ENCODE data around the gene TSC22D4.

TSC22D4 gene

DNA sequence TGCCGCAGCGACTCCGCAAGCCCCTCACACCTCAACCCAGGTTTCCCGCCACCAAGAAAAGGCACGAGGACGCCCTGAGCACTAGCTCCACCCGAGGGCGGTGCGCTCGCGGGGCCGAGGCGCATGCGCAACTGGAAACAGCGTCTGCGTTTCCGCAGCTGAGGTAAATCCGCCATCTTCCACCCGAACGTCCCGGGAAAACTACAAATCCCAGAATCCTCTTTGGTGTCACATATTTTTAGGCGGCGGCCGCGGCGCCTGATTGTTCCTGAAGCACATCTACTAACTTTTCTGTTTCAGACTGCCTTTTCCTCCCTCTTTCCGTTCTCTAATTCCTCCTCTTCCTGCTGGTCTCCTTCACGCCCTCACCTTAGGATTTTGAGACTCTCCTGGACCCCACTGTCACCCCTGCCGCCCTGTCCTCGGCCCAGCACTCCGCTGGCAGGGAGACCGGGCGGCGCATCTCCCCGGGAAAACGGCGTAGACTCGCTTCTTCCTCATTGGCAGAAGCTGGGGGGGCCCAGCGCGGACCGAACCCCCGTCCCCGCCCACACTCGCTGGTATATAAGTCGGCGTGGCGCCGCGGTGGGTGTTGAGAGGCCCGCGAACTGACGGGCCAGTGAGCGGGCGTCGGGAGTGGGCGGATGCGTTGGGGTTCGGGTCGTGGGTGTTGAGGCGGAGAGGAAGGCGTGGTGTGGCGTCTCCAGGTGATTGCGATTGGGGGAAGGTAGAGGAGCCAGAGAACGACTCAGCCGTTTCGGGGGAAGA is 50.6 kb downstream of the TSC22D4 start, which contains the start of gene ZCWPW1:
ZCWPW1 (minus strand) TSS at position 505 of the 768 bp plus-strand sequence. CDS start 8,054 bp downstream, outside the sequence.
- DNase-seq (ENCODE audit: low read depth): peak; percentile 98

DNA sequence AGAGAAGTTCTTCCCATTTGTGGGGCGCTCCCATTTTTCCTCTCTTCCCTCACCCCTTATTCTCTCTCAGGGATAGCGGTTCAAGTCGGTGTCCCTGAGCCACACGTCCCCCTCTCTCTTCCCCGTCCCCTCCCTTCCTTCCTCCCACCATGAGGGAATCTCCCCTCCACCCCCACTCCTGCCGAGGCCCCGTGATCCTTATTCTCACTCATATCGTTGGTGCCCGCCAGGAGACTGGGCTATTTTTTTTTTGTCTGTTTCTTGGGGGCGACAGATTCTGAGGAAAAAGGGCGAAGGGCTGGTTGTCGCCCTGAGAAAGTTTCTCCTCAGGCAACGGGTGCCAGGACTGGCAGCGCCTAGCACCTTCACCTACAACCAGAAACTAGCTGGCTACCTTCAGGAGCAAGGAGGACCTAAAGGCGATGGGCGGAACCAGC is 51.2 kb downstream of the TSC22D4 start:
- DNase-seq (ENCODE audit: low read depth): no peak

DNA sequence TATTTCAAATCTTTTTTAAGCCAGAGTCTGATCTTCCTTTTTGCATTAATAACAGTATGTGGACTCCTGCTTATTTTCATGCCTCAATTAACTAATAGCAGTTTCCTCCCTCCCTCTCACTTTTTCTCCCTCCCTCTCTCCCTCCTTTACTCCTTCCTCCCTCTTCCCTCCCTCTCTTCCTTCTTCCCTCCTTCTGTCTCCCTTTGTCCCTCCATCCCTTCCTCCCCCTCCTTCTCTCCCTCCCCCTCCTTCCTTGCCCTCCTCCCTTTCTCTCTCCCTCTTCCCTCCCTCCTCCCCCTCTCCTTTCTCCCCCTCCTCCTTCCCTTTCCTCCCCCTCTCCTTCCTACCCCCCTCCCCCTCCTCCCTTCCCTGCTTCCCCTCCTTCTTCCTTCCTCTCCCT is 52.5 kb downstream of the TSC22D4 start:
- no peak for DNase-seq (ENCODE audit: low read depth)

DNA sequence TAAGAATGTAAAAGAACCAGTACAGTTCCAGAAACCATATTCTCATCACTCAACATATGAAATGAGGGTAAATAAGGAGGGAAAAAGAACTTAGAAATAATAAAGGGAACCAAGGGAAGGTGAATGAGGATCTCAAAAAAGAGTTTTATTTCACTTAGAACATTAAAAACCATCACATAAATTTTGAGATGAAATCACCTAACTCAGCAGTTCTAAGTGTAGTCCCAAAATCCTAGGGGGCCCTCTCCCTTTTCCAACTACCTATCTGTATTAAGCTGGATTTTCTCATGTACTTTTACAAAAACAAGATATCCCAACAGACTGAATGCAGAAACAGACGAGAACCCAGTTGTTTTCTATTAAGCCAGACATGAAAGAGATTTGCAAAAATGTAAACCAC is 53.7 kb downstream of the TSC22D4 start:
- no peak for DNase-seq (ENCODE audit: low read depth)

DNA sequence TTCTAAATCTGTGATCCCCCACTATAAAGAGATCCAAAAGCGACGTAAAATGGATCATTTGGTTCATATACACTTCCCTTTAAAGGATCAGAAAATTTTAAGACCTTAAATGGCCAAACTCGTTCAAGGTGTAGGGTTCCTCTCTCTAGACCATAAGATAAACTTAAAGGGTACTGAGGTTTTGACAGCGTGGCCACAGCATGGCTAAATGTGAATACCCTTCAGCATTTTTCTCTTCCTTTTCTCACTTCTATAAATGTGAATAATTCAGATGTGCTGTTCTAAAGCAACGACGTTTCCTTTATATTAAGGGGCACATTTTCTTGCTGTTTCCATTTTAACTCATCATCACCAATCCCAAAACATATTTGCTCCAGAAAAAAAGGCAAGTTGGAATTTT is 55.7 kb downstream of the TSC22D4 start:
- DNase-seq (ENCODE audit: low read depth): no peak

DNA sequence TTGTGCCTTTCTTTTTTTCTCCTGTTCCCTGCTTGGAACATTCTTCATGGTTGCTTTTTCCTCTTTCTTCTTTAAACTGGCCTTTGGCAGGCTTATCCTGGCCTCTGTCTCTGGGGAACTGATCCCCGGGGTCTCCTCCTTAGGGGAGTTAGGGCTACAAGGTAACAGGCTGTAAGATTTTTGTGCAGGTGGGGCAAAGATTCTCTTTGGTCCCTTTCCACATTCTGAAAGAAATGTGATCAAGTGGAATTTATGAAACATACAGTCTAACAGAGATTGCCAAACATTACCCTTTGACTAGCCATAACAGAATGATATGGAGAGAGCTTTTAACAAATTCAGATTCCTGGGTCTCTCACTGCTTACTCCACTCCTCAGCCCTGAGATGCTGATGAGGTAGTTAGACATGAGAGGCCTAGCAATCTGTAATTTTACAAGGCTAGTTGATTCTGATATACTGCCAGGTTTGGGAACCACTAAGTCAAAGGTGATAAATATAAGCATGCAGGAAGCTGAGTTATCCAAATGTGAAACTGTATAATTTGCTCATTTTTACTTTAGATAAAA is 59.3 kb downstream of the TSC22D4 start:
- DNase-seq (ENCODE audit: low read depth): no peak

DNA sequence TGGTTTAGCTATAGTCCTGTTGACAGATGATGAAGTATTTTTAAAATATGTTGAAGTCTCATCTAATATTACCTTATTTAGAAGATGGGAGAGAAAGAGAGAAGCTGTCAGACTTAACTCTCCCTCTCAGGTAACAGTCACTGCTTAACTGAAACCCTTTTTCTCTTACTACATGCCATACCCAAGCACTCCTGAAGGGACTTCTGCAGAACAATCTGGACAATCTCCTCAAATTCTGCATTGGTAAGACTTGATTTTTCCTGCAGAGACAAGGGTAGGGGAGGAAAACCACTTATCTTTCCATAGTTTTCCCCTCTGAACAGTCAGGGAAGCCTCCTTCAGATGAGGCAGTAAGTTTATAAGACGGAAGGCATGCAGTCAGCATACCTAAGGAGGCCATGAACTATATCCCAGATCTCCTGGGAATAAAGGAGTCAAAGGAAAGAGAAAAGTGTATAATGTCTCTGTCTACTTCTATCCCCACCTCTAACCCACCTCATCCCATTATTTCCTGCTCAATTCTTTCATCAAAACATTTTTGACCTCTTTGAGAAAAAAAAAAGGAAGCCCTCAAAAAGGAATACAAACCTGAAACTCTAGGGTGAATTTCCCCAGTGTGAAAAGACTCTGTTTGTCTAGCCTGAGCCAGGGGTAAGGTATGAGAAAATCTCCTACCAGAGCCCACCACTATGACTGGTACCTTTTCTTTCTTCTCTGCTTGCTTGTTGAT is 59.9 kb downstream of the TSC22D4 start:
- DNase-seq (ENCODE audit: low read depth): no peak

Measured in fibroblast of gingiva (primary cell).